ENCODE data around the gene EHMT2.
"Not testable (repeated sequence)": the region's sequence is repeated elsewhere in the genome, so short reads cannot be mapped to it uniquely, and the experiment has no call there.

EHMT2 gene

DNA sequence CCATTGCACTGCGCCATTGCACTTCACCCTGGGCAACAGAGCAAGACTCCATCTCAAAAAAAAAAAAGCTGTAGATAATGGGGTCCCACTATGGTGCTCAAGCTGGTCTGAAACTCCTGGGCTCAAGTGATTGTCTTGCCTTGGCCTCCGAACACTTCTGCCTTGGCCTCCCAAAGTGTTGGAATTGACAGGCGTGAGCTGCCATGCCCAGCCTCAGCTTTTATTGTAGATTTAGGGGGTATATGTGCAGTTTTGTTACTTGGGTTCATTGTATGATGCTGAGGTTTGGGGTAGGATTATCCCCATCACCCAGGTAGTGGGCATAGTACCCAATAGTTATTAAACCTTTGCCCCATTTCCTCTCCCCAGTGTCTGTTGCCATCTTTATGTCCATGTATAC is 58.5 kb downstream of the EHMT2 start:
- ChIA-PET CTCF (interaction anchor here (0.6 to 1.5 kb wide), 7 partner anchors 32 to 133 kb away, joined by 3 to 10 read pairs (median 4); partner anchors contain the start of genes LSM2 and VARS1), POLR2A (interaction anchor here (1.3 to 12.5 kb wide), 6 partner anchors 12 to 133 kb away, joined by 3 to 125 read pairs (median 8); partner anchors contain the start of genes DXO, HSPA1A, HSPA1B and HSPA1L)
- peaks cover 9% of the 10 kb centered on the region for H3K4me1 ChIP-seq (ENCODE audit: control insufficient read depth, insufficient read depth, low read length)
- H3K27ac ChIP-seq (ENCODE audit: extremely low read depth, low read depth, low read length): no peak overlapping the region
- H3K9me3 ChIP-seq (ENCODE audit: control insufficient read depth, insufficient read depth, low read depth, low read length): no peaks in the 10 kb centered on the region
- no peak for TF ChIP-seq YY2 (tag by site-specific recombination; IDR thresholded peaks at IDR 0.05)
- TF ChIP-seq ZNF121 (tag by site-specific recombination; IDR thresholded peaks at IDR 0.05): 0 out of 2 replicates have a peak, but pooled peaks have one; percentile 17
- H3K4me3 ChIP-seq (ENCODE audit: low read depth, low read length): no peak overlapping the region
- H3K36me3 ChIP-seq (ENCODE audit: control insufficient read depth in 2 of 2, insufficient read depth in 1 of 2, low read length in 2 of 2): peaks cover 47 to 52% of the 10 kb centered on the region in 2 experiments

DNA sequence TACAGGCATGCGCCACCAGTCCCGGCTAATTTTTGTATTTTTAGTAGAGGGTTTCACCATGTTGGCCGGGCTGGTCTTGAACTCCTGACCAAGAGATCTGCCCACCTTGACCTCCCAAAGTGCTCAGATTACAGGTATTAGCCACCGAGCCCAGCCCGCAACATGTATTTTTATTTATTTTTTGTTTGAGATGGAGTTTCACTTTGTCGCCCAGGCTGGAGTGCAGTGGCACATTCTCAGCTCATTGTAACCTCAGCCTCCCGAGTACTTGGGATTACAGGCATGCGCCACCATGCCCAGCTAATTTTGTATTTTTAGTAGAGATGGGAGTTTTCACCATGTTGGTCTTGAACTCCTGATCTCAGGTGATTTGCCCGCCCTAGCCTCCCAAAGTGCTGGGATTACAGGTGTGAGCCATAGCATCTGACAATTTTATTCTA is 59.4 kb downstream of the EHMT2 start:
- not testable (repeated sequence) for H3K4me3 ChIP-seq (ENCODE audit: low read depth, low read length); H3K9me3 ChIP-seq (ENCODE audit: control insufficient read depth, insufficient read depth, low read depth, low read length); H3K27ac ChIP-seq (ENCODE audit: extremely low read depth, low read depth, low read length); H3K4me1 ChIP-seq (ENCODE audit: control insufficient read depth, insufficient read depth, low read length)
- ChIA-PET POLR2A (interaction anchor here (0.5 to 12.5 kb wide), 5 partner anchors 11 to 31 kb away, joined by 4 to 125 read pairs (median 10); partner anchors contain the start of genes HSPA1A, HSPA1B, HSPA1L and LSM2), CTCF (interaction anchor here (0.6 to 1.5 kb wide), 4 partner anchors 15 to 69 kb away, joined by 3 to 10 read pairs (median 5); partner anchors contain the start of genes LSM2 and VARS1)
- H3K36me3 ChIP-seq (ENCODE audit: control insufficient read depth in 2 of 2, insufficient read depth in 1 of 2, low read length in 2 of 2): peaks cover 47 to 52% of the 10 kb centered on the region in 2 experiments

DNA sequence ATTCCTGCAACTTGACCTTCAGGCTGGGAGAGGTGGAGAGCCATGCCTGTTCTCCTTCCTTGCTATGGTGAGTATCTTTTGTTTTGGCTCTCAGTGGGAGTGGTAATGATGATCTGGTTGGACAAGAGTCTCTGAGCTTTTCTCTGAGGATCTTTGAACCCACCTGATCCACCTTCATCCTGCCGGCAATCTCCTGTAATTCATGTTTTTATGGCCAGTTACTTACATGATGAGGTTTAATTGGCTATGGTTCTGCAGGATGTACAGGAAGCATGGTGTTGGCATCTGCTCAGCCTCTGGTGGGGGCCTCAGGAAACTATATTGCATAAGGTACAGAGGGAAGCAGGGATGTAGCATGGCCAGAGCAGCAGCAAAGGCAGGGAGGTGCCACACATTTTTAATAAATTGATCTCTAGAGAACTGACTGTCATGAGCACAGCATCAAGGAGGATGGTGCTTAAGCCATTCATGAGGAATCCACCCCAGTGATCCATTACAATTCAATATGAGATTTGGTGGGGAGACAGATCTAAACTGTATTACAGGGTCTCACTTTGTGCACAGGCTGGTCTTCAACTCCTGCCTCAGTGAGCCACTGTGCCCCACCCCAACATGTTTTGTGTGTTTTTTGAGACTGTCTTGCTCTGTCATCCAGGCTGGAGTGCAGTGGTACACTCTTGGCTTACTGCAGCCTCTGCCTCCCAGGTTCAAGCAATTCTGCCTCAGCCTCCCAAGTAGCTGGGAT is 60.0 kb downstream of the EHMT2 start:
- ChIA-PET POLR2A (interaction anchor here (0.5 to 12.5 kb wide), 13 partner anchors 9 to 115 kb away, joined by 3 to 125 read pairs (median 5); partner anchors contain the start of genes EHMT2, HSPA1A, HSPA1B and HSPA1L), CTCF (interaction anchor here (0.6 to 1.6 kb wide), 4 partner anchors 16 to 68 kb away, joined by 3 to 10 read pairs (median 5); partner anchors contain the start of gene VARS1)
- Histone ChIP-seq H3K4me3 (ENCODE audit: low read depth, low read length) (peak overlapping the region; percentile 9; the same call in 1 of the 2 replicates), H3K36me3 (ENCODE audit: control insufficient read depth in 2 of 2, insufficient read depth in 1 of 2, low read length in 2 of 2) (peaks cover 47 to 52% of the 10 kb centered on the region in 2 experiments), H3K27ac (ENCODE audit: extremely low read depth, low read depth, low read length) (peak overlapping the region; percentile 35; the same call in 1 of the 2 replicates), H3K4me1 (ENCODE audit: control insufficient read depth, insufficient read depth, low read length) (peaks cover 9% of the 10 kb centered on the region), H3K9me3 (ENCODE audit: control insufficient read depth, insufficient read depth, low read depth, low read length) (no peaks in the 10 kb centered on the region)
- TF ChIP-seq PRDM1 (tag by site-specific recombination; IDR thresholded peaks at IDR 0.05) (no peak), ZNF529 (tag by site-specific recombination; IDR thresholded peaks at IDR 0.05; ENCODE audit: insufficient replicate concordance) (no peak), ZNF670 (tag by site-specific recombination; IDR thresholded peaks at IDR 0.05; ENCODE audit: low read depth) (no peak), ZNF174 (tag by site-specific recombination; IDR thresholded peaks at IDR 0.05) (no peak), GLIS1 (tag by site-specific recombination; IDR thresholded peaks at IDR 0.05) (no peak), ZBTB48 (tag by site-specific recombination; IDR thresholded peaks at IDR 0.05) (no peak), ZSCAN23 (tag by site-specific recombination; IDR thresholded peaks at IDR 0.05) (no peak), ZNF658 (tag by site-specific recombination; IDR thresholded peaks at IDR 0.05) (no peak), TCF7L2 (IDR thresholded peaks at IDR 0.05; ENCODE audit: borderline replicate concordance, low read depth, low read length) (no peak), ZNF239 (tag by site-specific recombination; IDR thresholded peaks at IDR 0.05) (no peak)
- TF ChIP-seq, protein P1, sequence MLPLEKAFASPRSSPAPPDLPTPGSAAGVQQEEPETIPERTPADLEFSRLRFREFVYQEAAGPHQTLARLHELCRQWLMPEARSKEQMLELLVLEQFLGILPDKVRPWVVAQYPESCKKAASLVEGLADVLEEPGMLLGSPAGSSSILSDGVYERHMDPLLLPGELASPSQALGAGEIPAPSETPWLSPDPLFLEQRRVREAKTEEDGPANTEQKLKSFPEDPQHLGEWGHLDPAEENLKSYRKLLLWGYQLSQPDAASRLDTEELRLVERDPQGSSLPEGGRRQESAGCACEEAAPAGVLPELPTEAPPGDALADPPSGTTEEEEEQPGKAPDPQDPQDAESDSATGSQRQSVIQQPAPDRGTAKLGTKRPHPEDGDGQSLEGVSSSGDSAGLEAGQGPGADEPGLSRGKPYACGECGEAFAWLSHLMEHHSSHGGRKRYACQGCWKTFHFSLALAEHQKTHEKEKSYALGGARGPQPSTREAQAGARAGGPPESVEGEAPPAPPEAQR (tag by site-specific recombination; IDR thresholded peaks at IDR 0.05): no peak
- TF ChIP-seq, protein P2, sequence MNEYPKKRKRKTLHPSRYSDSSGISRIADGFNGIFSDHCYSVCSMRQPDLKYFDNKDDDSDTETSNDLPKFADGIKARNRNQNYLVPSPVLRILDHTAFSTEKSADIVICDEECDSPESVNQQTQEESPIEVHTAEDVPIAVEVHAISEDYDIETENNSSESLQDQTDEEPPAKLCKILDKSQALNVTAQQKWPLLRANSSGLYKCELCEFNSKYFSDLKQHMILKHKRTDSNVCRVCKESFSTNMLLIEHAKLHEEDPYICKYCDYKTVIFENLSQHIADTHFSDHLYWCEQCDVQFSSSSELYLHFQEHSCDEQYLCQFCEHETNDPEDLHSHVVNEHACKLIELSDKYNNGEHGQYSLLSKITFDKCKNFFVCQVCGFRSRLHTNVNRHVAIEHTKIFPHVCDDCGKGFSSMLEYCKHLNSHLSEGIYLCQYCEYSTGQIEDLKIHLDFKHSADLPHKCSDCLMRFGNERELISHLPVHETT (tag by site-specific recombination; IDR thresholded peaks at IDR 0.05): no peak
- TF ChIP-seq, protein P3, sequence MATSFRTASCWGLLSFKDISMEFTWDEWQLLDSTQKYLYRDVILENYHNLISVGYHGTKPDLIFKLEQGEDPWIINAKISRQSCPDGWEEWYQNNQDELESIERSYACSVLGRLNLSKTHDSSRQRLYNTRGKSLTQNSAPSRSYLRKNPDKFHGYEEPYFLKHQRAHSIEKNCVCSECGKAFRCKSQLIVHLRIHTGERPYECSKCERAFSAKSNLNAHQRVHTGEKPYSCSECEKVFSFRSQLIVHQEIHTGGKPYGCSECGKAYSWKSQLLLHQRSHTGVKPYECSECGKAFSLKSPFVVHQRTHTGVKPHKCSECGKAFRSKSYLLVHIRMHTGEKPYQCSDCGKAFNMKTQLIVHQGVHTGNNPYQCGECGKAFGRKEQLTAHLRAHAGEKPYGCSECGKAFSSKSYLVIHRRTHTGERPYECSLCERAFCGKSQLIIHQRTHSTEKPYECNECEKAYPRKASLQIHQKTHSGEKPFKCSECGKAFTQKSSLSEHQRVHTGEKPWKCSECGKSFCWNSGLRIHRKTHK (tag by site-specific recombination; IDR thresholded peaks at IDR 0.05): no peak
- TF ChIP-seq, protein P4, sequence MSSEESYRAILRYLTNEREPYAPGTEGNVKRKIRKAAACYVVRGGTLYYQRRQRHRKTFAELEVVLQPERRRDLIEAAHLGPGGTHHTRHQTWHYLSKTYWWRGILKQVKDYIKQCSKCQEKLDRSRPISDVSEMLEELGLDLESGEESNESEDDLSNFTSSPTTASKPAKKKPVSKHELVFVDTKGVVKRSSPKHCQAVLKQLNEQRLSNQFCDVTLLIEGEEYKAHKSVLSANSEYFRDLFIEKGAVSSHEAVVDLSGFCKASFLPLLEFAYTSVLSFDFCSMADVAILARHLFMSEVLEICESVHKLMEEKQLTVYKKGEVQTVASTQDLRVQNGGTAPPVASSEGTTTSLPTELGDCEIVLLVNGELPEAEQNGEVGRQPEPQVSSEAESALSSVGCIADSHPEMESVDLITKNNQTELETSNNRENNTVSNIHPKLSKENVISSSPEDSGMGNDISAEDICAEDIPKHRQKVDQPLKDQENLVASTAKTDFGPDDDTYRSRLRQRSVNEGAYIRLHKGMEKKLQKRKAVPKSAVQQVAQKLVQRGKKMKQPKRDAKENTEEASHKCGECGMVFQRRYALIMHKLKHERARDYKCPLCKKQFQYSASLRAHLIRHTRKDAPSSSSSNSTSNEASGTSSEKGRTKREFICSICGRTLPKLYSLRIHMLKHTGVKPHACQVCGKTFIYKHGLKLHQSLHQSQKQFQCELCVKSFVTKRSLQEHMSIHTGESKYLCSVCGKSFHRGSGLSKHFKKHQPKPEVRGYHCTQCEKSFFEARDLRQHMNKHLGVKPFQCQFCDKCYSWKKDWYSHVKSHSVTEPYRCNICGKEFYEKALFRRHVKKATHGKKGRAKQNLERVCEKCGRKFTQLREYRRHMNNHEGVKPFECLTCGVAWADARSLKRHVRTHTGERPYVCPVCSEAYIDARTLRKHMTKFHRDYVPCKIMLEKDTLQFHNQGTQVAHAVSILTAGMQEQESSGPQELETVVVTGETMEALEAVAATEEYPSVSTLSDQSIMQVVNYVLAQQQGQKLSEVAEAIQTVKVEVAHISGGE (tag by site-specific recombination; conservative IDR thresholded peaks at IDR 0.05; ENCODE audit: low read depth): no peak
